Endothelial cell of umbilical vein (primary cell): ENCODE data around the gene RYR3. TPM values are rescaled to one million over a fixed set of nuclear protein-coding genes. Genes with fewer than 3 reads are reported as not detected.
A peak's percentile ranks its signal among the peaks of the same experiment; 100 is the strongest.

Experiments used
- BruUV-seq: library from RNA; stranded (reverse); fragments of 400-500 nt; replicated peaks from 2 replicates; lab custom pipeline; 2021; lab: Mats Ljungman, UMichigan
- CTCF ChIA-PET: fragments of 300-600, 350-600 bp; sonication (Branson Sonifier 250); formaldehyde crosslinking; loops from one replicate; lab custom pipeline; 2021; ENCODE audit warnings: antibody characterized with exemption, inconsistent platforms; lab: Charles Lee
- POLR2A ChIA-PET: fragments of 300-600, 350-600 bp; sonication (Branson Sonifier 250); formaldehyde crosslinking; loops from one replicate; lab custom pipeline; 2021; ENCODE audit warnings: antibody characterized with exemption, inconsistent platforms; lab: Charles Lee
- DNase-seq: peaks from one replicate; pipeline ENCODE4 v3.0.0-alpha.2; 2011; ENCODE audit warnings: low read depth, low spot score
- FAIRE-seq: peaks from 2 replicates; lab custom pipeline; 2011; peaks lifted over from hg19 to GRCh38; lab: Jason Lieb, UNC
- H2AFZ ChIP-seq: 2 replicates; pipeline ENCODE4 v1.6.0; 2012; ENCODE audit warnings: low read depth, low read length, control low read depth, inconsistent platforms
- H3K27ac ChIP-seq: 2 replicates; pipeline ENCODE4 v1.5.1; 2011; ENCODE audit warnings: low read depth, mild to moderate bottlenecking, control low read depth, low read length, moderate library complexity; ENCODE audit not compliant: insufficient read depth
- H3K27me3 ChIP-seq, 2 experiments: 2 replicates each; pipeline versions ENCODE4 v1.6.0 to v1.6.1; 2011; ENCODE audit warnings: low read length in 2 of 2, mixed read lengths in 1 of 2; ENCODE audit not compliant: control insufficient read depth in 2 of 2, insufficient read depth in 2 of 2
- H3K36me3 ChIP-seq, 2 experiments: 2 replicates in 1 of 2; 3 replicates in 1 of 2; pipeline ENCODE4 v1.5.1; 2011; ENCODE audit warnings: low read length in 2 of 2, mild to moderate bottlenecking in 1 of 2, moderate library complexity in 1 of 2; ENCODE audit not compliant: control insufficient read depth in 2 of 2, insufficient read depth in 2 of 2; ENCODE audit errors: extremely low read depth in 1 of 2
- H3K4me1 ChIP-seq: 3 replicates; pipeline ENCODE4 v1.5.1; 2011; ENCODE audit warnings: mild to moderate bottlenecking, low read length; ENCODE audit not compliant: control insufficient read depth, insufficient read depth; ENCODE audit errors: extremely low read depth
- H3K4me2 ChIP-seq: 2 replicates; pipeline ENCODE4 v1.6.1; 2011; ENCODE audit warnings: low read length, control low read depth, mixed read lengths; ENCODE audit not compliant: insufficient read depth
- H3K4me3 ChIP-seq, 3 experiments: fragments of 200-600 bp in 1 of 3; sonication (generic), shearing (Covaris generic) in 1 of 3; replicated peaks in 1 of 3; 2 replicates each; pipeline ENCODE4 v1.5.1; 2011 to 2016; ENCODE audit warnings: control low read depth in 3 of 3, low read length in 3 of 3, mild to moderate bottlenecking in 2 of 3, inconsistent platforms in 1 of 3, low read depth in 1 of 3, moderate library complexity in 1 of 3; ENCODE audit not compliant: insufficient read depth in 1 of 3
- H3K79me2 ChIP-seq: 2 replicates; pipeline ENCODE4 v1.6.0; 2012; ENCODE audit warnings: low read length, inconsistent platforms; ENCODE audit not compliant: control insufficient read depth, insufficient read depth
- H3K9ac ChIP-seq: replicated peaks from 2 replicates; pipeline ENCODE3; 2011; ENCODE audit warnings: low read length, control low read depth; ENCODE audit not compliant: insufficient read depth; ENCODE audit errors: extremely low read depth
- H3K9me1 ChIP-seq: replicated peaks from 3 replicates; pipeline ENCODE4 v1.6.0; 2011; ENCODE audit warnings: mild to moderate bottlenecking, low read length; ENCODE audit not compliant: control insufficient read depth, insufficient read depth; ENCODE audit errors: extremely low read depth
- H3K9me3 ChIP-seq: replicated peaks from 2 replicates; pipeline ENCODE4 v1.5.1; 2012; ENCODE audit warnings: low read length, inconsistent platforms; ENCODE audit not compliant: control insufficient read depth, insufficient read depth
- H4K20me1 ChIP-seq: replicated peaks from 2 replicates; pipeline ENCODE3; 2011; ENCODE audit warnings: mild to moderate bottlenecking, low read length; ENCODE audit not compliant: control insufficient read depth, insufficient read depth; ENCODE audit errors: extremely low read depth
- EZH2 ChIP-seq: IDR thresholded peaks from 2 replicates; pipeline ENCODE4 v1.6.1; 2012; ENCODE audit warnings: borderline replicate concordance, low read depth, mild to moderate bottlenecking, moderate library complexity, low read length, inconsistent platforms; ENCODE audit not compliant: severe bottlenecking
- FOS ChIP-seq: IDR thresholded peaks from 2 replicates; pipeline ENCODE4 v1.6.1; 2011; ENCODE audit warnings: mild to moderate bottlenecking, low read length, moderate library complexity, borderline replicate concordance; ENCODE audit not compliant: insufficient read depth
- GATA2 ChIP-seq: IDR thresholded peaks from 2 replicates; pipeline ENCODE4 v1.7.0; 2011; ENCODE audit warnings: low read depth, mild to moderate bottlenecking, moderate library complexity, mixed read lengths, low read length; ENCODE audit not compliant: insufficient read length, insufficient read depth
- JUN ChIP-seq: IDR thresholded peaks from 2 replicates; pipeline ENCODE4 v1.6.1; 2011; ENCODE audit warnings: borderline replicate concordance, low read depth; ENCODE audit not compliant: insufficient read length, insufficient read depth
- MYC ChIP-seq: IDR thresholded peaks from one replicate; pipeline ENCODE4 v1.6.1; 2011; ENCODE audit warnings: mild to moderate bottlenecking, low read depth, low read length
- POLR2A ChIP-seq: IDR thresholded peaks from 2 replicates; pipeline ENCODE4 v1.6.1; 2012; ENCODE audit warnings: low read depth, mild to moderate bottlenecking, control low read depth, low read length
- POLR2AphosphoS5 ChIP-seq: IDR thresholded peaks from 2 replicates; pipeline ENCODE4 v1.6.1; 2012; ENCODE audit warnings: low read depth, mild to moderate bottlenecking, control low read depth, low read length, moderate library complexity; ENCODE audit not compliant: insufficient read depth
- dilution Hi-C: fragments of 300-500 bp; cut with MboI; formaldehyde crosslinking; loops from one replicate; pipeline ENCODE4 v1.15.0; 2019; ENCODE audit warnings: low sequenced_read_pairs; ENCODE audit not compliant: extremely low pct_ligation_motif_present
- intact Hi-C: fragments of 100-400 bp; cut with micrococcal nuclease; formaldehyde crosslinking; loops from one replicate; pipeline ENCODE4 v1.10.0; 2022
- polyA plus RNA-seq, 4 experiments: library from polyadenylated mRNA; depleted of rRNA in 3 of 4; stranded (reverse) in 3 of 4; unstranded in 1 of 4; fragments of >200 nt; gene quantifications; 2 replicates each; pipeline versions ENCODE4 v1.2.1 to v1.2.3, GENCODE V29; 2011 to 2012; ENCODE audit warnings: missing spikeins in 1 of 4
- total RNA-seq: library from RNA; stranded (reverse); gene quantifications from 2 replicates; pipeline ENCODE4 v1.2.3, GENCODE V29; 2021
- TF ChIP-seq, protein P1 (sequence below), 2 donors: IDR thresholded peaks; 1 replicate in 1 of 2; 2 replicates in 1 of 2; pipeline ENCODE4 v1.5.1; 2011; ENCODE audit warnings: low read length in 2 of 2, mild to moderate bottlenecking in 2 of 2, moderate library complexity in 2 of 2, control low read depth in 1 of 2, inconsistent platforms in 1 of 2, low read depth in 1 of 2; ENCODE audit not compliant: insufficient read depth in 1 of 2; ENCODE audit errors: extremely low read depth in 1 of 2
- TF ChIP-seq, protein P2 (sequence below): IDR thresholded peaks from 2 replicates; pipeline ENCODE4 v1.6.1; 2011; ENCODE audit not compliant: insufficient read depth, insufficient read length

Gene RYR3
- total and polyA plus RNA-seq, 2 donors (not counting 3 experiments of a cell fraction or from before 2014, with no cell fraction given): not detected

DNA sequence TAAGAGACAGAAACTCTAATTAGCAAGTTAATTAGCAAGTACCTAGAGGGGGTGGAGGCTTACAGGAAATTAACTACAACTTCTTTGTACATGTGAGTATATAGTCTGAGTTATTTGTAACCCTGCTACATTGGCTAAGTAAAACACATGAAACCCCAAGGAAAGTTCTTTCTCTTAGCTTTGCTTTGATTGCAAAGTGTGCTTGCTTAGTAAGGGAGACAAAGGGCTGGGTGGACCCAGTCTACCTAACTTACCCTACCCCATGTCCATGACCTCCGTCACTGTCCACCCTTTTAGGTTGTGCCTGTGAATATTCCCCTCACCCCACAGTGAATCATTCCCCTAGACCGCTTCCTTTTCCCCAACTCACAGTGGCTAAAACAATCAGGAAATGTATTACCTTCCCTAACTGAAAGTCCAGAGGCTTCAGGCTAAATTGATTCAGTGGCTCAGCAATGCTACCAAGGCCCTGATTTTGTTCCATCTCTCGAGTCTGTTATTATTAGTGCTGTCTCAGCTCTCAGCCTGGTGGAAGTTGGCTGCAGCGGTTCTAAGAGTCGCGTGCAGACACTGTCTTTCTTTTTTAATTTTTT lies 31.1 kb upstream of the RYR3 start:
- no TSS peak for BruUV-seq
- H3K27ac ChIP-seq: no peak overlapping the region
- TF ChIP-seq MYC (no peak), FOS (peak; percentile 25), EZH2 (no peak), JUN (no peak), POLR2AphosphoS5 (no peak)
- POLR2A ChIA-PET: no interaction called here
- H3K4me1 ChIP-seq: peaks cover 7% of the 10 kb centered on the region
- H3K79me2 ChIP-seq: no peaks in the 10 kb centered on the region
- no peak overlapping the region for H3K4me2 ChIP-seq
- DNase-seq (peak; percentile 22), FAIRE-seq (peak; percentile 63)
- H3K9me3 ChIP-seq: no peaks in the 10 kb centered on the region
- H2AFZ ChIP-seq: peak overlapping the region; percentile 58
- H3K27me3 ChIP-seq: no peaks in the 10 kb centered on the region
- no peaks in the 10 kb centered on the region for H3K9me1 ChIP-seq
- no peaks in the 10 kb centered on the region for H3K36me3 ChIP-seq
- CTCF ChIA-PET: interaction anchor here (1.1 to 2.7 kb wide), 5 partner anchors 12 to 458 kb away, joined by 3 to 37 read pairs (median 9); no protein-coding TSS in a partner anchor
- no peaks in the 10 kb centered on the region for H4K20me1 ChIP-seq
- H3K9ac ChIP-seq: no peak overlapping the region
- dilution Hi-C loops (no loop called here), intact Hi-C loops (no loop called here)
- H3K4me3 ChIP-seq: no peak overlapping the region

DNA sequence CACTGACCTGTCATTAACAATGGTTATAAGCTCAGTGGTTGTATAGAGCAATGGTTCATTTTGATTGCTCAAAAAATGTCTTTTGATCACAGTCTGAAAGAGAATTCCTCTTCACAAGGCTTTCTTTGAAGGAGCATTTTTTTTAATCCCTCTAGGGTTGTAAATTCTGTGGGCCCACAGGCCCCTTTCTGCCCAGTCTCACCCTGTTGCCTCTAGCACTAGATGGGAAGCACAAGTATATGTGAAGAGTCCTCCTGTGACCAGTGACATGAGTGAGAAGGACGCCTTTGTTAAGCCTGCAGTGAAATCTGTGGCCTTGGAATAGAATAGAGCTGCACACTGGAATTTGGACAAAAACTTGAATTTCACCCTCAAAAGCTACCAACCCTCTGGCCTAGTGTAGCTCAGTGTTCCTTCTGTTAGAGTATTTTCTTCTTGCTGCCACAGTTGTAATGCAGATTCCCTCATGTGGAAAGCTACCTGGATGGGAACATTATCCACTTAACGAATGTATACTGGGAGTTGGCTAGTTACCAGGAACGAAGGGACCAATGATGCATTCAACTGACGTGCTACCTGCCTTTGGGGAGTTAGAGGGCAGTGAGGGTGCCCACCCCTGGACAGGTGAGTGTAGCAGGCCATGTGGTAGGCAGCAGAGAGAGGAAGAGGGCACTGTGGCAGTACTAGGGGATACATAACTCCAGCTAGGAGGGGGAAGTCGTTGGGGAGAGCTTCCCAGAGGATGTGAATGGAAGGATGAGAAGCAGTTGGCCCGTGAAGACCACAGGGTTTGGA lies 28.3 kb upstream of the RYR3 start:
- dilution Hi-C loops (no loop called here), intact Hi-C loops (no loop called here)
- no peaks in the 10 kb centered on the region for H3K79me2 ChIP-seq
- peaks cover 7% of the 10 kb centered on the region for H3K4me1 ChIP-seq
- TF ChIP-seq MYC (no peak), POLR2A (no peak), POLR2AphosphoS5 (no peak), FOS (no peak), GATA2 (no peak), EZH2 (no peak), JUN (no peak)
- TF ChIP-seq, protein P1, sequence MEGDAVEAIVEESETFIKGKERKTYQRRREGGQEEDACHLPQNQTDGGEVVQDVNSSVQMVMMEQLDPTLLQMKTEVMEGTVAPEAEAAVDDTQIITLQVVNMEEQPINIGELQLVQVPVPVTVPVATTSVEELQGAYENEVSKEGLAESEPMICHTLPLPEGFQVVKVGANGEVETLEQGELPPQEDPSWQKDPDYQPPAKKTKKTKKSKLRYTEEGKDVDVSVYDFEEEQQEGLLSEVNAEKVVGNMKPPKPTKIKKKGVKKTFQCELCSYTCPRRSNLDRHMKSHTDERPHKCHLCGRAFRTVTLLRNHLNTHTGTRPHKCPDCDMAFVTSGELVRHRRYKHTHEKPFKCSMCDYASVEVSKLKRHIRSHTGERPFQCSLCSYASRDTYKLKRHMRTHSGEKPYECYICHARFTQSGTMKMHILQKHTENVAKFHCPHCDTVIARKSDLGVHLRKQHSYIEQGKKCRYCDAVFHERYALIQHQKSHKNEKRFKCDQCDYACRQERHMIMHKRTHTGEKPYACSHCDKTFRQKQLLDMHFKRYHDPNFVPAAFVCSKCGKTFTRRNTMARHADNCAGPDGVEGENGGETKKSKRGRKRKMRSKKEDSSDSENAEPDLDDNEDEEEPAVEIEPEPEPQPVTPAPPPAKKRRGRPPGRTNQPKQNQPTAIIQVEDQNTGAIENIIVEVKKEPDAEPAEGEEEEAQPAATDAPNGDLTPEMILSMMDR (IDR thresholded peaks at IDR 0.05; ENCODE audit: extremely low read depth in 1 of 2, insufficient read depth in 1 of 2, low read depth in 1 of 2, low read length in 2 of 2): no peak
- TF ChIP-seq, protein P2, sequence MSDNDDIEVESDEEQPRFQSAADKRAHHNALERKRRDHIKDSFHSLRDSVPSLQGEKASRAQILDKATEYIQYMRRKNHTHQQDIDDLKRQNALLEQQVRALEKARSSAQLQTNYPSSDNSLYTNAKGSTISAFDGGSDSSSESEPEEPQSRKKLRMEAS: no peak
- DNase-seq (no peak), FAIRE-seq (no peak)
- no peak overlapping the region for H3K27ac ChIP-seq
- no peaks in the 10 kb centered on the region for H4K20me1 ChIP-seq
- no peak overlapping the region for H3K4me2 ChIP-seq
- no peaks in the 10 kb centered on the region for H3K36me3 ChIP-seq
- H3K9me3 ChIP-seq: no peaks in the 10 kb centered on the region
- H3K4me3 ChIP-seq: no peak overlapping the region
- ChIA-PET CTCF (interaction anchor here (0.7 to 4.3 kb wide), 3 partner anchors 11 to 453 kb away, joined by 3 to 41 read pairs (median 4); no protein-coding TSS in a partner anchor), POLR2A (no interaction called here)
- no peaks in the 10 kb centered on the region for H3K27me3 ChIP-seq
- no TSS peak for BruUV-seq
- no peak overlapping the region for H2AFZ ChIP-seq
- H3K9ac ChIP-seq: no peak overlapping the region
- H3K9me1 ChIP-seq: no peaks in the 10 kb centered on the region
